Dermis blood vessel endothelial cell (primary cell): Measurements from ENCODE around the gene CLDND2. TPM values are rescaled to one million over a fixed set of nuclear protein-coding genes. Genes with fewer than 3 reads are reported as not detected.
A peak's percentile ranks its signal among the peaks of the same experiment; 100 is the strongest.

Source experiments
- DNase-seq: peaks from one replicate; pipeline ENCODE4 v3.0.0; 2010
- total RNA-seq: library from RNA; depleted of rRNA; stranded (reverse); fragments of >200 nt; gene quantifications from 2 replicates; pipeline ENCODE4 v1.2.3, GENCODE V29; 2014

The CLDND2 gene
- total RNA-seq, 1 donor from 2014 or later = not detected

- no peak for DNase-seq
Observed at GRCh38 chr19:51380379-51380778, 11.6 kb upstream of the CLDND2 start.

DNA sequence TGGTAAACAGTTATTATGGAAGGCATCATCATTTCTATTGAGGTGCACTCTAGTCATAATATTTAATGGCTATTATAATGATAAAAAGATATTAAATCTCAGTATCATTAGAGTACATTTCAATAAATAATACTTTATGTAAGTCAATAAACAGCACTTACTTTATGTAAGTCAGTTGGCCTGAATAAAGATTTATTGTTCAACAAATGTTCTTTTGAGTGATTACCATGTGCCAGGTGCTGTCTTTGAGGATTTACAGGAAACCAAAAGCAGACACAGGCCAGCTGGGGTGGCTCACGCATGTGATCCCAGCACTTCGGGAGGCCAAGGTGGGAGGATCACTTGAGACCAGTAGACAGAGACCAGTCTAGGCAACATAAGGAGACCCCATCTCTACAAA is 8.6 kb upstream of the CLDND2 start:
- DNase-seq = no peak

DNA sequence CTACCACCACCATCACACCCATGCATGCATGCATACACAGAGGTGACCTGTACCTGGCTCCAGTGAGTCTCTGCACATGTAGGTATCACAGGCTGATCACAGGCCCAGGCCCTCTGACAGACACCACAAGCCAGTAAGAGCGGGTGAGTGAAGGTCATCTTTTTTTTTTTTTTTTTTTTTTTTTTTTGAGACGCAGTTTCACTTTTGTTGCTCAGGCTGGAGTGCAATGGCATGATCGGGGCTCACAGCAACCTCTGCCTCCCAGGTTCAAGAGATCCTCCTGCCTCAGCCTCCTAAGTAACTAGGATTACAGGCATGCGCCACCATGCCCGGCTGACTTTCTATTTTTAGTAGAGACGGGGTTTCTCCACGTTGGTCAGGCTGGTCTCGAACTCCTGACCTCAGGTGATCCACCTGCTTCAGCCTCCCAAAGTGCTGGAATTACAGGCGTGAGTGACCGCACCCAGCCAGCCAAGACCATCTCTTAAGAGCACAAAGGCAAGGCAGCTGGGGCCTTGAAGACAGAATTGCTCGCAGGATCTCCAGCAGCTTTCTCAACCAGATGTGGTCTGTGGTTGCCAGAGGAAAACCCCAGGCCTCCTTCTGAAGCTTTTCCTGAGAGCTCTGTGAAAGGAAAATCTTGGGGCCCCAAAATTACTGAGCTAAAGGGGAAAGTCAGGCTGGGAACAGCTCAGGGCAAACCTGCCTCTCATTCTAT is 6.9 kb upstream of the CLDND2 start:
- no peak for DNase-seq

DNA sequence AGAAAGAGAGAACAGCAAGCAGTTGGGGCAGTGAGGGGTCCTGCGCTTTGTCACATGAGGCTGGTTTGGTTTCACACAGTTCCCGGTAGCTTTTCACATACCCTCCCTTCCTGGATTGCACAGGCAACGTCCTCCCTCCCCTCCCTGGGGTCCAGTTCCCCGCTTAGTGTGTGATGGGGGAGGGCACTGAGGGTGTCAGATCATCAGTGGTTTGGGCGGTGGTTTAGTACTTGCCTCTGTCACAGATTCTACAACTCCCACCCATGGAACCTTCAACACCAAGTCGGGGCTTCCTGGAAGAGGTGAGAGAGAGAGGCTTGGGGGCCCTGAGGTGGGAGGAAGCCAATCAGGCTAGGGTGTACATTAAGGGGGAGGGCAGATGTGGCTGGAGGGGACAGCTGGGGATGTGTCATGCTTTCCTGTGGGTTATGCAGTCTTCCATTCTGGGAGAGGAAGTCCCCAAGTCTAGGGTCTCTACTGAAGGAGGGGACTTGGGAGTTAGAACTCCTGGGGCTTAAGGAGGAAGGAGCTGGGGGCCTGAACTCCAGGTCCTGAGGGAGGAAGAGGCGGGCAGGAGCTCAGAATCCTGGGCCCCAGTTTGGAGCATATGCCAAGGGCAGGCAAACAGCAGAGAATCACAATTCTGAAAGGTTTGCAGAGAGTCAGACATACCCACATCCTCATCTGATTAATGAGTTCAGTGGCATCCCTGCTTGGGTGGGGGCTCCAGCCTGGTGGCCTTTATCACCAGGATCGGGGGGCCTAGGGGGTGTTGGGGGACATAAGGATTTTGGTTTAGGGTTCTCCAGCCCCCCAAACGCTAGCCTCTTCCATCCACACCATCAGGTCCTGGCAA is 4.1 kb upstream of the CLDND2 start, which contains the start of gene NKG7:
NKG7 (minus strand) TSS at position 6 of the 856 bp plus-strand sequence. CDS start 119 bp downstream, outside the sequence.
- DNase-seq = no peak

- no peak for DNase-seq
Observed at GRCh38 chr19:51372021-51372648, 3.3 kb upstream of the CLDND2 start.

DNA sequence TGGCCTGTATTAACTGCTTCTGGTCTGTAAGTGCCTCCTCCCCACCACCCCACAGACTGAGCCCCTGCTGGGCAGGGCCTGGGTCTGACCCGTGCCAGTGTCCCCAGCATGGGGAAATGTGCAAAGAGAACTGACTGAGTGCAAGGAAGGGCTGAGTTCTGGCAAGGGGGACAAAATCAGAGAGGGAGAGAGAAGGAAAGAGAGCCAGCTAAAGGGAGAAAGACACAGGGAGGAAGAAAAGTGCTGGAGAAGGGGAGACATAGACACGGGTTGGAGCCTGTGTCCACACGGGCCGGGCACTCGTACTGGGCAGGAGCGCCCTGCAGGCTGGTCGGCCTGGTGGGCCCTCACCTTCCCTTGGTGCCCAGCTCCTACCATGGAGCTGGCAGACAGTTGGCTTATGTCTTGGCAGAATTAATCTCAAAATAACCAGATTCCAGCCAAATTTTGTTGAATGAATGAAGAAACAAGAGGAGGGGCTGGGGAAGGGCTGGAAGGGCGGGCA is 2.4 kb upstream of the CLDND2 start:
- DNase-seq = no peak

DNA sequence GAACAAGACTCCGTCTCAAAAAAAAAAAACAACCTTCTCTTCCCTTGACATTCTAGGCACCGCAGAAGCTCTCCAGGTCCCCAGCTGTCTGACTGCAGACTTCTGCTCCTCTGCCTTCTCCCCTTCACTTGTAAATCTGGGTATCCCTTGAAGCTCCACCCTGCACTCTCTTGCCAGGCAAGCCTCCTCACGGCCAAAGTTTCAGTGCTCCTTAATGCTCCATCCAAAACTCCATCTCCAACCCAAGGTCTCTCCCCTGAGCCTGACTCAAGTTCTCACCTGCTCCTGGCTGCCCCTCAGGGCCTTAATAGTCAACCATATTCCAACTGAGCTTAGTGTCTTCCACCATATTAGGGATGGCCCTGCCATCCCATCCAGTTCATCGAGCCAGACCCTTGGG is 1.4 kb upstream of the CLDND2 start:
- DNase-seq = no peak

GRCh38 chr19:51367565-51368365 is 1.0 kb downstream of the CLDND2 start:
- DNase-seq = peak; percentile 99

DNA sequence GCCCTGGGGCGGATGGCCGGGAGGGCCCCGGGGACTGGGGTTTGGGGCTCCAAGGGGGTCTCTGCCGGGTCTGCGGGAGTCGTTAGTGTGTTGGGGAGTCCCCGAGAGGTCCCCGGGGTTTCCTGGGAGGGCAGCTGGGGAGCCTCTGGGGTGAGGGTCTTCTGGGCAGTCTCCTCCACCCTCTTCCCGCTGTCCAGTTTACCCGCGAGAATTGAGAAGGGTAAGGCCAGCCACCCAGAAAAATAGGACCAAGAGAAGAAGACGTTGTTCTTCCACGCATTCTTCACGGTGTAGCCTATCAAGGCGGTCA is 1.6 kb downstream of the CLDND2 start:
- no peak for DNase-seq

- peak; percentile 98 for DNase-seq
Observed at GRCh38 chr19:51366389-51367254, 2.2 kb downstream of the CLDND2 start.

GRCh38 chr19:51365965-51366388 is 2.8 kb downstream of the CLDND2 start, which contains the start of gene ETFB:
ETFB (minus strand) TSS chr19:51366388; CDS start chr19:51366326, 62 bp downstream.
- DNase-seq = no peak

DNA sequence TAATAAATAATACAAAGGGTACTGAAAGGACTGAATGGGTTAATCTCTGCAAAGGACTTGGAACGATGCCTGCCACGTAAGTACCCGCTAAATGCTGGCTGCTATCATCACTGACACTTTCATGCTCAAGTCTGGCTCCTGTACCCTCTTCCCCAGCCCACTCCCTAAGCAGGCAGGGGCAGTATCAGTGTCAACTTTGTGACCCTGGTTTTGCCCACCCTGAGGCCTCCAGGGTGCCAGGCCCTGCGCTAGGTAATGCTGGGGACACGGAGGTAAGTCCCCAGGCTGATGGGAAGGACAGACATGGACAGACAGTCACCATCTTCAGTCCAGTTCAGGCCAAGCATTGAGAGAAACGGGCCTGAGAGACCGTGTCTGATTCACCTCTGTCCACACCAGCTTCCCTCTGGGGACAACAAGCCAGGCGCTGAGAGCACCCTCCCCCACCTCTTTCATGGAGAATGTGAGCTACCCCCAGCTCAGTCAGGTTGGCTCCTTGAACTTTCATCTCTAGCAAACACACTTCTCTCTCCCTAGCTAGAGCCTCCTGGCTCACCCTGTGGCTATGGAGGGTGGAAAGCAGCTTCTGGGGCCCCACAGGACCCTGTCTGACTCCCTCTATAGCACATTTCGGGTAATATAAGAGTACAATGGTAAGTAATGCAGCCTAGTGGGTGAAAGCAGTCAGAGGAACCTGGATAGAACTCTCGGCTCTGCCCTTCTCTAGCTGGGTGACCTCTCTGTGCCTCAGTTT is 3.4 kb downstream of the CLDND2 start:
- peak; percentile 42 for DNase-seq

DNA sequence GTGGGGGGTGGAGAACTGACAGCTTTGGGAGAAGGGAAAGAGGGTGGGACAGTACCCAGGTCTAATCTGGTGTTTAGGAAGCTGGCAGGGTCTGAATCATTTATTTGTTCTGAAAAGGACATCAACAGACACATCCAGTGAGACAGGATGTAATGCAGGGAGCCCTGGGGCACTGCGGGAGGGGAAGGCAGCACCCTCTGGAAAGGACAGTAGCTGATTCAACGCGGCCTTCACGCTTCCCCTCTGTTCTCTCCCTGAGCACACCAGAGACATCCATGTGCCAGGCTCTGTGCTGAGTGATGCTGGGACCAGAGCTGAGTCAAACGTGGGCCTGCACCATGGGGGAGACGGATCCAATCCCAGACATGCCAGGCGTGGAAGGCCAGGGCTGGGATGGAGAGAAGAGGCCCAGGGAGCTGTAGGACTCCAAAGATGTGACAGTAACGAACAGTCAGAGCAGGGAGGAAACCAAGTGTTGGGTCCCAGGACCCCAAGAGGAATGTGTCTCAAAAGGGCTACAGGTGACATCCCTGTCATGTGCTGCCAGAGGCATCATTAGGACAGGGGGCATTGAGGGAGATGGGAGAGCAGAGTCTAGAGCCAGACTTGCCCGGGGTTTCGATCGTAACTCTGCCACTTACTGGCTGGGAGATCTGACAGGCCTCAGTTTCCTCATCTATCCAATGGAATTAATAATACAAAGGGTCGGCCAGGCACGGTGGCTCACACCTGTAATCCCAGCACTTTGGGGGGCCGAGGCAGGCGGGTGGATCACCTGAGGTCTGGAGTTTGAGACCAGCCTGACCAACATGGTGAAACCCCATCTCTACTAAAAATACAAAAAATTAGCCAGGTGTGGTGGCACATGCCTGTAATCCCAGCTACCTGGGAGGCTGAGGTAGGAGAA is 4.3 kb downstream of the CLDND2 start:
- peak; percentile 24 for DNase-seq

- DNase-seq = no peak
Observed at GRCh38 chr19:51361239-51361638, 7.6 kb downstream of the CLDND2 start.

- DNase-seq = no peak
Observed at GRCh38 chr19:51359294-51359693, 9.5 kb downstream of the CLDND2 start.

- DNase-seq = no peak
Observed at GRCh38 chr19:51357952-51358351, 10.9 kb downstream of the CLDND2 start.

GRCh38 chr19:51356159-51356801 is 12.5 kb downstream of the CLDND2 start:
- no peak for DNase-seq

GRCh38 chr19:51354742-51355148 is 14.1 kb downstream of the CLDND2 start:
- no peak for DNase-seq
